HUES6 (cell line): ENCODE measurements around the gene HHIPL1.
A peak's percentile ranks its signal among the peaks of the same experiment; 100 is the strongest.
"Not testable (repeated sequence)": the region's sequence is repeated elsewhere in the genome, so short reads cannot be mapped to it uniquely, and the experiment has no call there.

Experiments used
- H3K27ac ChIP-seq: 2 replicates; pipeline ENCODE4 v1.7.0; 2013; ENCODE audit warnings: low read depth, mild to moderate bottlenecking, low read length, inconsistent platforms
- H3K27me3 ChIP-seq: 2 replicates; pipeline ENCODE4 v1.6.1; 2013; ENCODE audit warnings: low read length; ENCODE audit not compliant: control insufficient read depth, insufficient read depth
- H3K36me3 ChIP-seq: 2 replicates; pipeline ENCODE4 v1.6.1; 2013; ENCODE audit warnings: low read length; ENCODE audit not compliant: control insufficient read depth, insufficient read depth
- H3K4me1 ChIP-seq: 2 replicates; pipeline ENCODE4 v1.6.1; 2013; ENCODE audit warnings: low read length; ENCODE audit not compliant: control insufficient read depth, insufficient read depth
- H3K4me3 ChIP-seq: 2 replicates; pipeline ENCODE4 v1.5.1; 2013; ENCODE audit warnings: low read depth, low read length
- H3K9ac ChIP-seq: one replicate; pipeline ENCODE4 v1.6.1; 2013; ENCODE audit warnings: mild to moderate bottlenecking, low read length
- H3K9me3 ChIP-seq: 2 replicates; pipeline ENCODE4 v1.6.1; 2013; ENCODE audit warnings: low read depth, low read length; ENCODE audit not compliant: control insufficient read depth, insufficient read depth

Gene HHIPL1

DNA sequence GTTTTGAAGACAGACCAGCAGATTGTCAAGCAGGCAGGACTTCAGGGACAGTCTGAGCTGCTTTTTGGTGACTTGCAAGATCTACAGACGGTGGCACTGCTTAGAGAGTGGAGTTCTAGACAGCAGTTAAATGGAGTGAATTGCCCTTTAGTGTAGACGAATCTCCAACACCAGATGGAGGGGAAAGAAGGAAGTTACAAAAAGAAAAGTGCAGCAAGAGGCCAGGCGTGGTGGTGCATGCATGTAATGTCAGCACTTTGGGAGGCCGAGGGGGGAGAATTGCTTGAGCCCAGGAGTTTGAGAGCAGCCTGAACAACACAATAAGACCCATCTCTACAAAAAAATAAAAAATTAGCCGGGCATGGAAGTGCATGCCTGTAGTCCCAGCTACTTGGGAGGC, 8.4 kb upstream of the HHIPL1 start:
- no peaks in the 10 kb centered on the region for H3K9me3 ChIP-seq
- H3K4me1 ChIP-seq: peaks cover 3% of the 10 kb centered on the region; the same call in 1 of the 2 replicates
- no peaks in the 10 kb centered on the region for H3K27me3 ChIP-seq
- H3K9ac ChIP-seq: no peak overlapping the region
- no peak overlapping the region for H3K4me3 ChIP-seq
- no peak overlapping the region for H3K27ac ChIP-seq
- H3K36me3 ChIP-seq: no peaks in the 10 kb centered on the region

DNA sequence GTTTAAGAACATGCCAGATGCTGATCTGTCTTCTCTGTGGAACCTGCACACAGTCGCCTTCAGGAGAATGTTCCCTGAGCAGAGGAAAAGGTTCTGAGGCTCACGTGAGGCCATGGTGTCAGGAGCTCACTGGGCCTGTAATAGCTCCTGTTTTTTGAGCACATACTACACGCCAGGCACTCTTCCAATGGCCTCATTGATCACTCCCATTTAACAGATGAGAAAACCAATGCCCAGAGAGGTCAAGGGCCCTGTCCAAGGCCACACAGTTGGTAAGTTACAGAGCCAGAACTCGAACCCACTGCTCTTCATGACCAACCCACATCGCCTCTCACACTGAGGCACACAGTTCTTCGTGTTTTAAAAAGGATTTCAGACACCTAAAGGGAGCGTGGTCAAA, 7.3 kb upstream of the HHIPL1 start:
- no peak overlapping the region for H3K9ac ChIP-seq

DNA sequence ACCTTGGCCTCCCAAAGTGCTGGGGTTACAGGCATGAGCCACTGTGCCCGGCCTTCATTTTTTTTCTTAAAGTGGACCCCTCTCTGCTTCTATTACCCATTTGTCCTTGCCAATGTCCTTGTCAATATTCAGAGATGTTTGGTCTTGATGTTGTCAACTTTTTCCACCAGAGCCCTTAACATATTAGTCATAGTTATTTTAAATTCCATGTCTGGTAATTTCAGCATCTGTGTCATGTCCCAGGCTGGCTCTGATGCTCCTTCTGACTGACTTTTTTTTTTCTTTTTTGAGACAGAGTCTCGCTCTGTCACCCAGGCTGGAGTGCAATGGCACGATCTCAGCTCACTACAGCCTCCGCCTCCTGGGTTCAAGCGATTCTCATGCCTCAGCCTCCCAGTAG, 2.2 kb upstream of the HHIPL1 start:
- H3K27ac ChIP-seq, H3K9ac ChIP-seq, H3K36me3 ChIP-seq, H3K4me3 ChIP-seq, H3K9me3 ChIP-seq: not testable (repeated sequence)
- Histone ChIP-seq H3K27me3 (peaks cover 27% of the 10 kb centered on the region), H3K4me1 (peaks cover 15% of the 10 kb centered on the region)

More for the DNA sequence above, 7.3 kb upstream of the HHIPL1 start:
- H3K9me3 ChIP-seq: no peaks in the 10 kb centered on the region
- H3K27me3 ChIP-seq: no peaks in the 10 kb centered on the region
- H3K27ac ChIP-seq: no peak overlapping the region
- H3K4me1 ChIP-seq: peaks cover 3% of the 10 kb centered on the region; the same call in 1 of the 2 replicates
- H3K36me3 ChIP-seq: no peaks in the 10 kb centered on the region
- no peak overlapping the region for H3K4me3 ChIP-seq

DNA sequence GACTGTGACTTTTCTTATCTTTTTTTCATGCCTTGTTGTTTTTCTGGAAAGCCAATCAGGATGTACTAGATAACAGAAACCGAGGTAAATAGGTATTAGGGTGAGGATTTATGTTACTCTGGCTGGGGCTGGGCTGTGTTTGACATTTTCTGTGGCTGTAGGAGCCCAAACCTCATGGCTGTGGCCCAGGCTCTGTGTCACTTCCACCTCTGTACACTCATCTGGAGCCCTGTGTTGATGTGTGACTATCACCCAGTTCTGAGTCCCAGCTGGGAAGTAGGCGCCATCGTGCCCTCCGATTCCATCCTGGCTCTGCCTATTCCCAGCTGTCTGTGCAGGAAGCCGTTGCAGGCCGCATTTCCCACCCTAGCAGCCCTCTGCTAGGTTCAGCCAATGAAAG, 1.6 kb upstream of the HHIPL1 start:
- no peak overlapping the region for H3K27ac ChIP-seq
- no peak overlapping the region for H3K9ac ChIP-seq
- no peaks in the 10 kb centered on the region for H3K36me3 ChIP-seq
- H3K4me1 ChIP-seq: peaks cover 21% of the 10 kb centered on the region
- no peak overlapping the region for H3K4me3 ChIP-seq
- peaks cover 27% of the 10 kb centered on the region for H3K27me3 ChIP-seq
- no peaks in the 10 kb centered on the region for H3K9me3 ChIP-seq

DNA sequence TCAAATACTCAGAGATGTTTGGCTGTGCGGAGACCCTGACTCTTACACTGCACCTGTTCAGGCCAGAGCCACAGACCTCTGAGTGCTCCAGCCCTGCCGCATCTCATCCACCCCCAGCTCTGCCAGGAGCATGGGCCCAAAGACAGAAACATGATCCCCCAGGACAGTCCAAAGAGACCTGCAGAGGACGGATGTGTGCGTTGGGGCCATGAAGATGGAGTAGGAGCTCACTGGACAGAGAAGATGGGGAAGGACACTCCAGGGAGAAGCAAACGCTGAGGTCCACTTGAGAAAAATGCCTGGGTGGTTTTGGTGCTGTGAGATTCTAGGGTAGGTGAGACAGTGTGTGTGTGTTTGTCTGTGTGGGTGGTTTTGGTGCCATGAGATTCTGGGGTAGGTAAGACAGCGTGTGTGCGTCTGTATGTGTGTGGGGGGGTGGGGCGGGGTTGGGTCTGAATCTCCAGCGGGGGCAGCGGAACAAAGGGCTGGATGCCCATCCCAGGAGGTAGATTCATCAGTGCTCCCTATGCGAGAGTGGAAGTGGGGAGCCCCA, 818 bp upstream of the HHIPL1 start:
- Histone ChIP-seq H3K27me3 (peaks cover 27% of the 10 kb centered on the region), H3K4me1 (peaks cover 23% of the 10 kb centered on the region), H3K36me3 (no peaks in the 10 kb centered on the region), H3K4me3 (peak overlapping the region; percentile 71), H3K9me3 (no peaks in the 10 kb centered on the region), H3K27ac (no peak overlapping the region), H3K9ac (no peak overlapping the region)

DNA sequence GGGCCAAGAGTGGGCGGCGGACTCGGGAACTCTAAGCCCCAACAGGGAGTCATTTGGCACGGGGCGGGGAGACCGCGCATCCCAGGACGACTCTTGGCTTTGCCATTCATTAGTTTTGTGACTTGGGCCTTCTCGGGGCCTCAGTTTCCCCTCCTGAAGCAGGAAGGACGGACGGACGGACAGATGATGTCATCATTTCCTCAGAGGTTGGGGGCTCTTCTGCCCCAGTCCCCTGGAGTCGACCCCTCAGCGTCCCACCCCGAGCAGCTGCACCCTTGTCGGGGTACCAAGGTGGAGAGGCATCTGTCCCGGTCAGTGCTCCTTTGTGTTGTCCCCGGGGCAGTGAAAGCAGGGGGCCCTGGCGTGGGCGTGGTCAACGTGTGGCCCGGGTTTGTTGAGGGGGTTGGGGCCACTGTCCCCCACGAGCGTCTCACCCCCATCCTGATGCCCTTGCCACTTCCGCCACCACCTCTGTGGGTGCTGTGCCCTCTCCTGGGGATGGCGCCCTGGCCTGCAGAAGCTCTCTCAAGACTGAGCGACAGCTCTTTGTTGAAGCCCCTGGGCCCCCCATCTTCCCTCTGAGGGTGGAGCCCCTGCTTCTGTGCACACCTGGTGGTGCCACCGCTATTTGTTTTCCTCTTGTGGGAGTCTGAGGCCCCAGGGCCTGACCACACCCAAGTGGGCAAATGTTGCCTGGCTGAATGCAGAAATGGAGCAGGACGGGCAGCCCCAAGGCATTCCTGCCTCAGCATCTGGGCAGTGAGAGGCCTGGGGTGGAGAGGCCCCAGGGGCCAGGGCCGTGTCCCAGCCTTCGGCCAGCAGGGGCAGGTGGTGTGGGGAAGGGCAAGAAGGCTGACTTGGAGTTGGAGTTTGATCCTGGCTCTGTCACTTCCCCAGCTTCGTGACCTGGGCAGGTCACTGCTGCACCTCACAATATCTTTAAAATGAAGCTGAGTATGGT, 896 bp downstream of the HHIPL1 start:
- Histone ChIP-seq H3K36me3 (no peaks in the 10 kb centered on the region), H3K4me3 (peak overlapping the region; percentile 71), H3K27ac (no peak overlapping the region), H3K27me3 (peaks cover 27% of the 10 kb centered on the region), H3K9ac (peak overlapping the region; percentile 48), H3K9me3 (no peaks in the 10 kb centered on the region), H3K4me1 (peaks cover 23% of the 10 kb centered on the region)

DNA sequence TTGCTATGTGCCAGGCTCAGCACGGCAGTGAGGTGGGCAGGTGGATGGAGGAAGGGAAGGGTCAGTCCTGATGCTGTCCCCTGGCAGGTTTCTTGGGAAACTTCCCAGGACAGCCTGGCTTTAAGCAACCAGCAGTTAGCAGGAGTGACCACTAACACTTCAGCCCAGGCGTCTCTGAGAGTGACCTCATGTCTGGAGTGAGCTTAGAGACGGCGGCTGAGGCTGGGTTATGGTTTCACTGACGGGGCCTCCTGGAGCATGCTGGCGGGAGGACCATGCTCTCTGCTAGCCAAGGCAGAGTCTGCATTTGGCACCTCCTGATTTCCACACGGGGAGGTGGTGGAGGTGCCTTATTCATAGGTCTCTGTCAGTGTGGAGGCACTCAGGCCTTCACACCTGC, 2.5 kb downstream of the HHIPL1 start:
- H3K4me1 ChIP-seq: peaks cover 23% of the 10 kb centered on the region
- H3K36me3 ChIP-seq: no peaks in the 10 kb centered on the region
- no peak overlapping the region for H3K27ac ChIP-seq
- H3K9ac ChIP-seq: no peak overlapping the region
- H3K9me3 ChIP-seq: no peaks in the 10 kb centered on the region
- H3K27me3 ChIP-seq: peaks cover 27% of the 10 kb centered on the region
- H3K4me3 ChIP-seq: no peak overlapping the region

DNA sequence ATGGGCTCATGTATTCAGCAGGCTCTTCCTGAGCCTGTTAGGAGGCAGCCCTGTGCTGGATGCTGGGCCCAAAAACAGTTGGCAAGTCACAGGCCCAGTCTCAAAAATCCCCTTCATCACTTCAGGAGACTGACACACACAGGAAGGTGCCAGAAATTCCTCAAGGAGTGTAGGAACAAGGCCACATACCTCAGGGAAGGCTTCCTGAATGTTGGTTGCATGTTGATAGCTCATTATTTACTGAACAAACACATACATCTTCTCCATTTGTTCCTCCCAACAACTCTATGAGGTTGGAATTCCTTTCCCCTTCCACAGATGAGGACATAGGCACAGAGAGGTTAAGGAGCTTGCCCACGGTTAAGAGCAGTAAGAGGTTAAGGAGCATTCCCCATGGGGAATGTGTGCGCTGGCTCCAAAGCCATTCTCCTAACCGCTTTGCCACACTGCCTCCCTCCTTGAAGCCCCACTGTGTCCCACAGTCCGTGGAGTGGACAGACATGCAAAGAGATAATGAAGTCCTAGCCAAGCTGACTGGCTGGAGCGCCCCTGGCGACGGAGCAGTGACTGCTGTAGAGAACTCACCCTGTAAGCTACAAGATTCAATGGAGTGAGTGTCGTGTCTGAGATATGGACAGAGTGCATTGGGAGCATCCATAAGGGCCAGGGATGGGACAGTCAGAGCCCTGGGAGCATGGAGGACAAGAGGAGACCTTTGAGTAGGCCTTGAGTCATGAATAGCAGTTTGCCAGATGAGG, 3.3 kb downstream of the HHIPL1 start:
- H3K4me3 ChIP-seq: no peak overlapping the region
- no peaks in the 10 kb centered on the region for H3K9me3 ChIP-seq
- peaks cover 27% of the 10 kb centered on the region for H3K27me3 ChIP-seq
- H3K9ac ChIP-seq: no peak overlapping the region
- no peak overlapping the region for H3K27ac ChIP-seq
- peaks cover 22% of the 10 kb centered on the region for H3K4me1 ChIP-seq
- H3K36me3 ChIP-seq: no peaks in the 10 kb centered on the region

DNA sequence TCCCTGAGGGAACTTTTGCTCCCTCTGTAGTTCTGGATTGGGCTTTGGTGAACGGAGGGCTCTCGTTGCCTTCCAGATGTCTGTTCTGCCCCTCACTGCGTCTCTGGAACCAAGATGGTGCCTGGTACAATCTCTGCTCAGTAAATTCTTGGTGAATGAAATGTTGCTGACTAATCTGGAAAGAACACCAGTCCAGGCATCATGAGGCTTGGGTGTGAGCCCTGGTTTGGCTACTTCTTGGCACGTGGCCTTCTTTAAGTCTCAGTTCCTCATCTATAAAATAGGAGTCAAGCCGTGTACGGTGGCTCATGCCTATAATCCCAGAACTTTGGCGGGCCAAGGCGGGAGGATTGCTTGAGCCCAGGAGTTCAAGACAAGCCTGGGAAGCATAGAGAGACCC, 4.3 kb downstream of the HHIPL1 start:
- Histone ChIP-seq H3K9me3 (no peaks in the 10 kb centered on the region), H3K4me1 (peaks cover 17% of the 10 kb centered on the region), H3K27ac (no peak overlapping the region), H3K36me3 (no peaks in the 10 kb centered on the region), H3K4me3 (no peak overlapping the region), H3K9ac (no peak overlapping the region), H3K27me3 (peaks cover 20% of the 10 kb centered on the region)

DNA sequence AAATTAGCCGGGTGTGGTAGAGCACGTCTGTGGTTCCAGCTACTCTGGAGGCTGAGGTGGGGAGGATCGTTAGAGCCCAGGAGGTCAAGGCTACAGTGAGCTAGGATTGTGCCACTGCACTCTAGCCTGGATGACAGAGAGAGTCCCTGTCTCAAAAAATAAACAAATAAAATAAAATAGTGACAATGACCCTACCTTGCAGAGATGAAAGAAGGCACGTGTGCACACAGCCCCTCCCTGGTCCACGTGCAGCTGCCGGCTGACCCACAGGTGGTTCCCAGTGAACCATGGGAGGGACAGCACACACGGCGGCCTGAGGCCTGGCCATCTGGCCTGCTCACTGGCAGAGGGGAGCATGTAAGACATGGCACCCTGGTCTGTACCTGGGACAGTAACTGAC, 4.7 kb downstream of the HHIPL1 start:
- H3K36me3 ChIP-seq: no peaks in the 10 kb centered on the region
- H3K4me1 ChIP-seq: peaks cover 17% of the 10 kb centered on the region
- H3K9me3 ChIP-seq: no peaks in the 10 kb centered on the region
- H3K4me3 ChIP-seq: no peak overlapping the region
- H3K9ac ChIP-seq: no peak overlapping the region
- no peak overlapping the region for H3K27ac ChIP-seq
- peaks cover 16% of the 10 kb centered on the region for H3K27me3 ChIP-seq

DNA sequence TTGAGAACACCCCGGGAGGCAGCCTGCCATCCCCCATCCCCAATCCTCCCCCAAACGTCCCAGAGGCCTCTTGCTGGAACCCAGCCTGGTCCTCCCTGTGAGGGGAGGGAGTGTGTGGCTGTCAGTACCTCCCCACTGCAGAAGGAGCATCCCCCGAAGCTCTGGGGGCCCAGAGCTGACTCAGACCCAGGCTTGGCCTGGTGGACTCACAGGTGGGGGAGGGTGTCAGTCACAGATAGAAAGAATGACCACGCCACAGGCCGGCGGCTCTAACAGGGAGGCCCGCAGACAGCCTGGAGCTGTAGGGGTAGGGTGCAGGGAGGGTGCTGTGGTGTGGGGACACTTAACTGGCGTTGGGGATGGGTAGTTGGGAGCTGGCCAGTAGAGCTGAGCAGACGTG, 5.3 kb downstream of the HHIPL1 start:
- Histone ChIP-seq H3K9me3 (no peaks in the 10 kb centered on the region), H3K4me1 (peaks cover 17% of the 10 kb centered on the region), H3K9ac (no peak overlapping the region), H3K4me3 (no peak overlapping the region), H3K27me3 (peaks cover 11% of the 10 kb centered on the region), H3K36me3 (no peaks in the 10 kb centered on the region), H3K27ac (no peak overlapping the region)
